NCI-H345 treated with DMSO at 0.1 percent for 48 hours (cell line): Measurements from ENCODE around the gene SMAP2.
A peak's percentile ranks its signal among the peaks of the same experiment; 100 is the strongest.
"Not testable (repeated sequence)": the region's sequence is repeated elsewhere in the genome, so short reads cannot be mapped to it uniquely, and the experiment has no call there.

Source experiments
- DNase-seq: peaks from one replicate; lab custom pipeline; 2025; ENCODE audit not compliant: unreplicated experiment; lab: John Stamatoyannopoulos, UW

SMAP2 gene

GRCh38 chr1:40373323-40374283 is at the start of gene SMAP2:
Gene SMAP2, plus strand, starts transcription at chr1:40373727. Its CDS starts 394 bp downstream, at chr1:40374121.
- DNase-seq, result peak; percentile 84

GRCh38 chr1:40331403-40331802 is 42.1 kb upstream of the SMAP2 start:
- not testable (repeated sequence) for DNase-seq

- no peak for DNase-seq
Observed at GRCh38 chr1:40332695-40333094, 40.8 kb upstream of the SMAP2 start.

- DNase-seq, result no peak
Observed at GRCh38 chr1:40337443-40337842, 36.1 kb upstream of the SMAP2 start.

- DNase-seq, result peak; percentile 70
Observed at GRCh38 chr1:40338745-40339419, 34.6 kb upstream of the SMAP2 start.

DNA sequence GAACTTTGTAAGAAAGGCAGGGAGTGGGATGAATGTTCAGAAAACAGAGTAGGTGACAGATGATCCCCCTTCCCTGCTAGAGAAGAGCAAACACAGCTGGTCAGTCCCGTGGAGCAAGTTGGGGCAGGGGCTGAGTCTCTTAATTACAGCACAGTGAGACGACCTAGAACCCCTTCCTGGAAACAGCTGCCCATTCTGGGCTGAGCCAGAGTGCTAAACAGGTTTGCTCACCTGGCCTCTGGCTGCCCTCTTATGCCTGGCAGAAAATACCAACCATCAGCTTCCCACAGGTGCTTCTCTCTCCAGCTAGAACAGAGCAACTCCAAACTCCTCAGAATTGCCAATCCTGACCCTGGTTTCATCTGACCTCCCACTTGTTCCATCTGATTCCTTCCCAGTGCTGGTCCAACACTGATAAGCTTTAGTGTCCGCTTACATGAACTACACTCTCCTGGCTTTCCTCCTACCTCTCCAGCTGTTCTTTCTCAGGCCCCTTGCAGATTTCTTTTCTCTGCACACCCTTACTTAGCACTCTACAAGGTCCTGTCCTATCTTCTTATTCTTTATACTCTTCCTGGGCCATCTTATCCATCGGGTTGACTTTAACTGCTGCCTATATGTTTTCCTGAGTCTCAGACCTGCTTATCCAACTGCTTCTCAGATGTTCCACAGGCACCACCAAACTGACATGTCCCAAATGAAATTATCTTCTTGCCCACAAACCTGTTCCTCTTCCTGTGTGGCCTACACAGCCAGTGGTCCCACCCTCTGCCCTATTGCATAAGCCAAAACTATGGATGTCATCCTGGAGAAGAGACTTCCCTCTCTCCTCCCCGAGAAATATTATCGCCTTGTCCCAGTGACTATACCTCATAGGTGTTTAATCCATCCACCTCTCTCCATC is 33.9 kb upstream of the SMAP2 start:
- no peak for DNase-seq

GRCh38 chr1:40341491-40342380 is 31.8 kb upstream of the SMAP2 start:
- DNase-seq, result no peak

GRCh38 chr1:40342381-40342717 is 31.2 kb upstream of the SMAP2 start:
- not testable (repeated sequence) for DNase-seq

GRCh38 chr1:40344597-40344996 is 28.9 kb upstream of the SMAP2 start:
- DNase-seq, result no peak

- no peak for DNase-seq
Observed at GRCh38 chr1:40350391-40350790, 23.1 kb upstream of the SMAP2 start.

- no peak for DNase-seq
Observed at GRCh38 chr1:40351124-40351523, 22.4 kb upstream of the SMAP2 start.

GRCh38 chr1:40352126-40352525 is 21.4 kb upstream of the SMAP2 start:
- DNase-seq, result no peak

- DNase-seq, result no peak
Observed at GRCh38 chr1:40353082-40353481, 20.4 kb upstream of the SMAP2 start.

- no peak for DNase-seq
Observed at GRCh38 chr1:40357625-40358024, 15.9 kb upstream of the SMAP2 start.

GRCh38 chr1:40360631-40361030 is 12.9 kb upstream of the SMAP2 start:
- DNase-seq, result no peak

DNA sequence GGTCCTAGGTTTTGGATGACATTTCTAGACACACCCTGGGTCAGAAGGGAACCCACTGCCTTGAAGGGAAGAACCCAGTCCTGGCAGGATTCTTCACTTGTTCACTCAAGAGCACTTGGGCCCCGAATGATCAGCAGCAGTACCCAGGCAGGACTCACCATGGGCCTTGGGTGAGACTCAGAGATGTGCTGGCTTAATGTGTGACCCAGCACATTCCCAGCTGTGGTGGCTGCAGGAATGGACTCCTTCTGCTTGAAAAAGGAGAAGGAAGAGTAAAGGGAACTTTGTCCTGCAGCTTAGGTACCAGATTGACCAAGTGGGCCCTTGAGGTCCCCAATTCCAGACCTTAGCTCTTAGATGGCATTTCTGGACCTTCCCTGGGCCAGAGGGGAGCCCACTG is 12.3 kb upstream of the SMAP2 start:
- no peak for DNase-seq

DNA sequence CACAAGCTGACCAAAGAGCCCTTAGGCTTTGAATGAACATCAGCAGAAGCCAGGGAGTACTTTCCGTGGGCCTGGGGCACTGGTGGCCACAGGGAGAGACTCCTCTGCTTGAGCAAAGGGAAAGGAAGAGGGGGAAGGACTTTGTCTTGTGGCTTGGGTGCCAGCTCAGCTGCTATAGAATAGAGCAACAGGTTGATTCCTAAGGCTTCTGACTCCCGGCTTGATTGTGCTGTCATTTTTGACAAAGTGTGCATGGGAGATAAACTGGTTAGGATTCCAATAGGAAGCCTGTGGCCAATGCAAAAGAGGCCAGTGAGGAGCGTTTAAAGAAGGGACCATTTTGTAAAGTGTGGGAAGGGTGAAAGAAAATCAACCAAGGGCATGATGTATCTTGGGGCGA is 11.9 kb upstream of the SMAP2 start:
- no peak for DNase-seq

DNA sequence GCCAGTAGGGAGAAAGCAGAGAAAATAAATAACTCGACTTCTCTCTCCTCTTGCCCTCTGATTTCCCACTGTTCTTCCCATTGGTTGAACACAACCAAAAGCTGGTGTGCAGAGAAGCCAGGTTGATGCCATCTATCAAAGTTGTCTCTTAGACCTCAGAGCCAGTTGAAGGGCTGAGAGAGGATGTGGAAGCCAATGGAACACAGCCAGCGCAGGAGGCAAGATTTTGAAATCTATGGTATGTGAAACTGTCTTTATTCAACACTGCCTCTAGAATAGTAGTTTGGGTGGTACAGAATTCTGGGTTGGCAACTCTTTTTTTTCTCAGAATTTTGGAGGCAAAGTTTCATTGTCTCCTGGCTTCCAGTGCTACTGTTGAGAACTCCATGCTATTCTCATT is 11.3 kb upstream of the SMAP2 start:
- no peak for DNase-seq

DNA sequence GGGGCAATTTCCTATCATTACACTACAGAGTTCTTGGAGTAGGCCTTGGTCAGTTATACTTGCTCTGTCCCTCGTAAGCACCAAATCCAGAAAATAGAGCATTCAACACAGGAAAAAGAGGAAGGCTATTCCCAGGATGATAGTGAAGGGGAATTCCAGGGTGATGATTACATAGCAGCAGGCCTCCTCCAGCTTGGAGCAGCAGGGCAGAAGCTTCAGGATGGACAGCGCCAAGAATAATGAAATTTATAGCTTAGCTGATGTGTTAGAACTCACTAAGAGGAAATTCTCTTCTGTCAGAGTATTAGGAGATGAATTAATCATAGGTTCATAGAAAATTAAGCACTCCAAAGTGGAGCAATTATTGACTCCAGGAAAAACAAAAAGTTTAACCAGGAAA is 10.8 kb upstream of the SMAP2 start:
- DNase-seq, result no peak

- DNase-seq, result no peak
Observed at GRCh38 chr1:40363721-40364120, 9.8 kb upstream of the SMAP2 start.
